GM12801 (cell line): ENCODE data around the gene MCF2L.

Experiments used
- CTCF ChIP-seq: IDR thresholded peaks from one replicate; pipeline ENCODE4 v1.5.1; 2011; ENCODE audit warnings: control low read depth; ENCODE audit not compliant: insufficient read length; ENCODE audit errors: extremely low read depth

MCF2L gene

GRCh38 chr13:113097651-113098050, 128.6 kb downstream of the MCF2L start:
- no peak for TF ChIP-seq CTCF

GRCh38 chr13:113098162-113098732, 129.2 kb downstream of the MCF2L start:
- TF ChIP-seq CTCF = no peak

- TF ChIP-seq CTCF = no peak
Measured at GRCh38 chr13:113099142-113099541, 130.1 kb downstream of the MCF2L start.

- TF ChIP-seq CTCF = no peak
Measured at GRCh38 chr13:113102727-113103126, 133.7 kb downstream of the MCF2L start.

GRCh38 chr13:113103646-113104045, 134.6 kb downstream of the MCF2L start:
- TF ChIP-seq CTCF = no peak

- no peak for TF ChIP-seq CTCF
Measured at GRCh38 chr13:113105032-113105920, 136.3 kb downstream of the MCF2L start, which contains the start of gene F7. F7 (plus strand) TSS chr13:113105791; CDS start chr13:113105842, 51 bp downstream.

GRCh38 chr13:113105921-113106452, 137.0 kb downstream of the MCF2L start:
- TF ChIP-seq CTCF = no peak
